ENCODE data around the gene RAB3GAP1.

The RAB3GAP1 gene

GRCh38 chr2:135168204-135168856, 116.2 kb downstream of the RAB3GAP1 start:
- no peak overlapping the region for H3K4me3 ChIP-seq (ENCODE audit: low read length)
- no peak for TF ChIP-seq CTCF (IDR thresholded peaks at IDR 0.05; ENCODE audit: insufficient read depth, low read depth, low read length, missing control alignments)
- no peak for DNase-seq (ENCODE audit: low read depth)

GRCh38 chr2:135169900-135170753, 118.0 kb downstream of the RAB3GAP1 start:
- H3K4me3 ChIP-seq (ENCODE audit: low read length) = no peak overlapping the region
- no peak for TF ChIP-seq CTCF (IDR thresholded peaks at IDR 0.05; ENCODE audit: insufficient read depth, low read depth, low read length, missing control alignments)
- DNase-seq (ENCODE audit: low read depth) = no peak

- no peak overlapping the region for H3K4me3 ChIP-seq (ENCODE audit: low read length)
- no peak for TF ChIP-seq CTCF (IDR thresholded peaks at IDR 0.05; ENCODE audit: insufficient read depth, low read depth, low read length, missing control alignments)
- DNase-seq (ENCODE audit: low read depth) = no peak
Observed at GRCh38 chr2:135174049-135174809, 122.1 kb downstream of the RAB3GAP1 start.

GRCh38 chr2:135174810-135175093, 122.7 kb downstream of the RAB3GAP1 start:
- no peak overlapping the region for H3K4me3 ChIP-seq (ENCODE audit: low read length)
- no peak for DNase-seq (ENCODE audit: low read depth)
- no peak for TF ChIP-seq CTCF (IDR thresholded peaks at IDR 0.05; ENCODE audit: insufficient read depth, low read depth, low read length, missing control alignments)

GRCh38 chr2:135175177-135175576, 123.1 kb downstream of the RAB3GAP1 start:
- DNase-seq (ENCODE audit: low read depth) = no peak
- no peak for TF ChIP-seq CTCF (IDR thresholded peaks at IDR 0.05; ENCODE audit: insufficient read depth, low read depth, low read length, missing control alignments)

GRCh38 chr2:135179689-135180088, 127.6 kb downstream of the RAB3GAP1 start:
- H3K4me3 ChIP-seq (ENCODE audit: low read length) = no peak overlapping the region
- no peak for TF ChIP-seq CTCF (IDR thresholded peaks at IDR 0.05; ENCODE audit: insufficient read depth, low read depth, low read length, missing control alignments)
- DNase-seq (ENCODE audit: low read depth) = no peak

More at GRCh38 chr2:135175177-135175576, 123.1 kb downstream of the RAB3GAP1 start:
- no peak overlapping the region for H3K4me3 ChIP-seq (ENCODE audit: low read length)

Measured in epithelial cell of esophagus (primary cell).